HL-60 (cell line): ENCODE measurements around the gene MYD88.

Experiments
- DNase-seq, 2 experiments: peaks; one replicate each; pipeline ENCODE4 v3.0.0-alpha.2; 2010 to 2020; ENCODE audit warnings: low read depth in 1 of 2, low spot score in 1 of 2
- H3K27ac ChIP-seq: fragments of 250-450 bp; sonication (Bioruptor Pico); replicated peaks from 2 replicates; pipeline ENCODE4 v1.5.1; 2020; ENCODE audit warnings: mild to moderate bottlenecking, moderate library complexity
- H3K27me3 ChIP-seq: fragments of 250-450 bp; sonication (Bioruptor Pico); 2 replicates; pipeline ENCODE4 v1.5.1; 2021; ENCODE audit warnings: mild to moderate bottlenecking, moderate library complexity; ENCODE audit not compliant: insufficient read depth, poor library complexity, severe bottlenecking
- H3K4me3 ChIP-seq: replicated peaks from 2 replicates; pipeline ENCODE4 v1.5.1; 2011; ENCODE audit warnings: mild to moderate bottlenecking, control low read depth, low read length; ENCODE audit not compliant: insufficient read depth
- GABPA ChIP-seq: IDR thresholded peaks from 2 replicates; pipeline ENCODE4 v1.6.1; 2012; ENCODE audit warnings: low read depth
- POLR2AphosphoS5 ChIP-seq: IDR thresholded peaks from 2 replicates; pipeline ENCODE4 v1.6.1; 2012; ENCODE audit warnings: low read depth
- SPI1 ChIP-seq: IDR thresholded peaks from 2 replicates; pipeline ENCODE4 v1.6.1; 2012; ENCODE audit warnings: low read depth, mild to moderate bottlenecking, borderline replicate concordance
- TF ChIP-seq, protein P1 (sequence below): IDR thresholded peaks from 2 replicates; pipeline ENCODE4 v1.6.1; 2012; ENCODE audit warnings: low read depth; ENCODE audit not compliant: insufficient replicate concordance
- TF ChIP-seq, protein P2 (sequence below): IDR thresholded peaks from one replicate; pipeline ENCODE4 v1.5.1; 2011; ENCODE audit warnings: low read length, control low read depth, inconsistent platforms; ENCODE audit not compliant: insufficient read depth

The MYD88 gene

DNA sequence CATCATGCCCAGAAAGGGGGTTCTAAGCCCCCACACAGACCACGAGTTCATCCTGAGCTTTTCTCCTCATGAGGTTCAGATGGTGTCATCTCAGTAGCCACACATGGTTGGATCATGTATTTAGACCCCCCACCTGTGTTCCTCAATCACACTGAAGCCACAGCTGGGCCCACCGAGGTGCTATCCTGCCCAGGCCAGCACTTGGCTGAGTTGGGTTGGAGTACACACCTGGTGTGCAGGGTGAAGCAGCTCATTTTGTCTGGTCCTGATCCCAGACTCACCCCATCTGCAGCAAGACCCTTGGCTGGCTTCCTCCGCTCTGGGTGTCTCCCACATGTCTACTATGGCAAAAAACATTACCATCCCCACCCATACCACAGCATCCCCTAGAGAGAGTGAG is 43.5 kb upstream of the MYD88 start:
- H3K27me3 ChIP-seq: peaks cover 2% of the 10 kb centered on the region
- H3K27ac ChIP-seq: no peak overlapping the region
- TF ChIP-seq, protein P1, sequence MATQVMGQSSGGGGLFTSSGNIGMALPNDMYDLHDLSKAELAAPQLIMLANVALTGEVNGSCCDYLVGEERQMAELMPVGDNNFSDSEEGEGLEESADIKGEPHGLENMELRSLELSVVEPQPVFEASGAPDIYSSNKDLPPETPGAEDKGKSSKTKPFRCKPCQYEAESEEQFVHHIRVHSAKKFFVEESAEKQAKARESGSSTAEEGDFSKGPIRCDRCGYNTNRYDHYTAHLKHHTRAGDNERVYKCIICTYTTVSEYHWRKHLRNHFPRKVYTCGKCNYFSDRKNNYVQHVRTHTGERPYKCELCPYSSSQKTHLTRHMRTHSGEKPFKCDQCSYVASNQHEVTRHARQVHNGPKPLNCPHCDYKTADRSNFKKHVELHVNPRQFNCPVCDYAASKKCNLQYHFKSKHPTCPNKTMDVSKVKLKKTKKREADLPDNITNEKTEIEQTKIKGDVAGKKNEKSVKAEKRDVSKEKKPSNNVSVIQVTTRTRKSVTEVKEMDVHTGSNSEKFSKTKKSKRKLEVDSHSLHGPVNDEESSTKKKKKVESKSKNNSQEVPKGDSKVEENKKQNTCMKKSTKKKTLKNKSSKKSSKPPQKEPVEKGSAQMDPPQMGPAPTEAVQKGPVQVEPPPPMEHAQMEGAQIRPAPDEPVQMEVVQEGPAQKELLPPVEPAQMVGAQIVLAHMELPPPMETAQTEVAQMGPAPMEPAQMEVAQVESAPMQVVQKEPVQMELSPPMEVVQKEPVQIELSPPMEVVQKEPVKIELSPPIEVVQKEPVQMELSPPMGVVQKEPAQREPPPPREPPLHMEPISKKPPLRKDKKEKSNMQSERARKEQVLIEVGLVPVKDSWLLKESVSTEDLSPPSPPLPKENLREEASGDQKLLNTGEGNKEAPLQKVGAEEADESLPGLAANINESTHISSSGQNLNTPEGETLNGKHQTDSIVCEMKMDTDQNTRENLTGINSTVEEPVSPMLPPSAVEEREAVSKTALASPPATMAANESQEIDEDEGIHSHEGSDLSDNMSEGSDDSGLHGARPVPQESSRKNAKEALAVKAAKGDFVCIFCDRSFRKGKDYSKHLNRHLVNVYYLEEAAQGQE: no peak
- no peak for TF ChIP-seq SPI1
- TF ChIP-seq POLR2AphosphoS5: no peak
- TF ChIP-seq, protein P2, sequence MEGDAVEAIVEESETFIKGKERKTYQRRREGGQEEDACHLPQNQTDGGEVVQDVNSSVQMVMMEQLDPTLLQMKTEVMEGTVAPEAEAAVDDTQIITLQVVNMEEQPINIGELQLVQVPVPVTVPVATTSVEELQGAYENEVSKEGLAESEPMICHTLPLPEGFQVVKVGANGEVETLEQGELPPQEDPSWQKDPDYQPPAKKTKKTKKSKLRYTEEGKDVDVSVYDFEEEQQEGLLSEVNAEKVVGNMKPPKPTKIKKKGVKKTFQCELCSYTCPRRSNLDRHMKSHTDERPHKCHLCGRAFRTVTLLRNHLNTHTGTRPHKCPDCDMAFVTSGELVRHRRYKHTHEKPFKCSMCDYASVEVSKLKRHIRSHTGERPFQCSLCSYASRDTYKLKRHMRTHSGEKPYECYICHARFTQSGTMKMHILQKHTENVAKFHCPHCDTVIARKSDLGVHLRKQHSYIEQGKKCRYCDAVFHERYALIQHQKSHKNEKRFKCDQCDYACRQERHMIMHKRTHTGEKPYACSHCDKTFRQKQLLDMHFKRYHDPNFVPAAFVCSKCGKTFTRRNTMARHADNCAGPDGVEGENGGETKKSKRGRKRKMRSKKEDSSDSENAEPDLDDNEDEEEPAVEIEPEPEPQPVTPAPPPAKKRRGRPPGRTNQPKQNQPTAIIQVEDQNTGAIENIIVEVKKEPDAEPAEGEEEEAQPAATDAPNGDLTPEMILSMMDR: no peak
- TF ChIP-seq GABPA: no peak
- no peak overlapping the region for H3K4me3 ChIP-seq
- no peak for DNase-seq

DNA sequence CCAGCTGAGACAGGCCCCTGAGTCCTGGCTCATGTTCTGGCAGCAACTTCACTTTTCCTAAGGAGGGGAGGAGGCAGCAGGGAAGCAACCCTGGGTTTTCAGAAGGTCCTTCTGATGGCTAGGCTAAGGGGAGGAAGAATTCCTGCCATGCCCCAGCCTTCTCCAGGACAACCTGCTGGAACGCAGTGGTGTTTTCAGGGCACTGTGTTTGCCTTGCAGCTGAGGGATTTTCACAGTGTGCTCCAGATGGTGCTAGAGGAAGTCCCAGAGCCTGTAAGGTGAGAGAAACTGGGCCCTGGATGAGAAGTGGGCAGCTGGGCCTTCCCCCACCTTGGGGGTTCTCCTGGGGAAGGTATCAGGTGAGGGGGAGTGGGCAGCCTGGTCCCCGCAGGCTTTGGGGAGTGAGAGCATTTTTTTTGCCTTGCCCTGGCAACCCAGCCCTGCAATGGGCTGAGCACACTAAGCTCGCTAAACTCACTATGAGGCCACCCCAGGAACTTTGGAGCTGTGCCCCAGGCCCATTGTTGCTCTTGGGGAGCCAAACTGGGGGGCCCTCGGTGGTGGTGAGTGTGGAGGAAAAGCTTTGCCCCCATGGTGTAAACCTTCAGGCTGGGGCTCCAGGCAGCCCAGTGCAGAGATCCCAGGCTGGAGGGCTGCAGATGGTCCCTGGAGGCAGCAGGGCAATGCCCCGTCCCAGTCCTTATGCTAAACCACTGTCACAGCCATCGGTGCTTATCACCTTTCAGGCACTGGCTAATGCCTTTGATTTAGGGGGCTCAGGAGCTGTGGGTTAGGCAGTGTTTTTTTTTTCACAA is 42.6 kb upstream of the MYD88 start:
- H3K27ac ChIP-seq: no peak overlapping the region
- peaks cover 2% of the 10 kb centered on the region for H3K27me3 ChIP-seq
- no peak overlapping the region for H3K4me3 ChIP-seq
- no peak for DNase-seq
- TF ChIP-seq, protein P2: no peak
- no peak for TF ChIP-seq SPI1
- no peak for TF ChIP-seq GABPA
- TF ChIP-seq, protein P1: no peak
- TF ChIP-seq POLR2AphosphoS5: no peak

DNA sequence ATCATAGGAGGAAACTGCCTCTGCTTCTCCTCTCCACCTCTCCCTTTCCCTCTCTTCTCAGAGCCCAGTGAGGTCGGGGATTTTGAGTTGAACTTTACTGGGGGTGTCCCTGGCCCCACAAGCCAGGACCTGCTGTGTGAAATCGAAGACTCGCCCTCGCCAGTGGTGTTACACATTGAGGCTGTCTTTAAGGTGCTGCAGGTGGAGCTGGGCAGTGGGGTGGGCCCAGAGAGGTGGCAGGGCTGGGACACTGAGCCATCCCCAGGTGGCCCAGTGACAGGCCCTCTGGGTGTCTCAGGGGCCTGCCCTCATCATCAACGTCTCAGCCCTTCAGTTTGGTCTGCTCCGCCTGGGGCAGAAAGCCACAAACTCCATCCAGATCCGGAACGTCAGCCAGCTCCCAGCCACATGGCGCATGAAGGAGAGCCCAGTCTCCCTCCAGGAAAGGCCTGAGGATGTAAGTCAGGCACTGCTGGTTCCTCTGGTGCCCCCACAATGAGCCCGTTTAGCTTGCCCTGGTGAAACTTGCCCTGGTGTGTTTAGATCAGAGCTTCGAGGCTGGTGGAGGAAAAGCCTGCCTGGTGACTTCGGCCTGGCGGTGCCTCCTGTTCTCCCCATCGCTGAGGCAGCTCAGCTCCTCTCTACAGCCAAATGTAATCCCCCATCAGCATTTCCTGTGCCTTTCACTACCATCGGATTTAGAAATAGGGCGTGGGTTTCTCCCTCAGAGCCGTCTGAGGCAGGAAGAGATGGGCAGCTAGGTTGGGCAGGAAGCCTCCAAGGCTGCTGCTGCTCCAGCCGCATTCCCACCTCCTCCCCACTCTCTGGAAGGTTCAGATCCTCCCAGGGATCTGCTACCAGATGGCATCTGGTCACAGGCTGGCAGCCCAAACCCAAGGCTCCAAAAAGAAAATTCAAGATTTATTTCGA is 40.8 kb upstream of the MYD88 start:
- H3K27me3 ChIP-seq: no peaks in the 10 kb centered on the region
- no peak overlapping the region for H3K4me3 ChIP-seq
- no peak overlapping the region for H3K27ac ChIP-seq
- DNase-seq: no peak
- no peak for TF ChIP-seq POLR2AphosphoS5
- TF ChIP-seq SPI1: no peak
- TF ChIP-seq, protein P2: no peak
- TF ChIP-seq, protein P1: no peak
- no peak for TF ChIP-seq GABPA
